ENCODE data around the gene HNRNPL.

DNA sequence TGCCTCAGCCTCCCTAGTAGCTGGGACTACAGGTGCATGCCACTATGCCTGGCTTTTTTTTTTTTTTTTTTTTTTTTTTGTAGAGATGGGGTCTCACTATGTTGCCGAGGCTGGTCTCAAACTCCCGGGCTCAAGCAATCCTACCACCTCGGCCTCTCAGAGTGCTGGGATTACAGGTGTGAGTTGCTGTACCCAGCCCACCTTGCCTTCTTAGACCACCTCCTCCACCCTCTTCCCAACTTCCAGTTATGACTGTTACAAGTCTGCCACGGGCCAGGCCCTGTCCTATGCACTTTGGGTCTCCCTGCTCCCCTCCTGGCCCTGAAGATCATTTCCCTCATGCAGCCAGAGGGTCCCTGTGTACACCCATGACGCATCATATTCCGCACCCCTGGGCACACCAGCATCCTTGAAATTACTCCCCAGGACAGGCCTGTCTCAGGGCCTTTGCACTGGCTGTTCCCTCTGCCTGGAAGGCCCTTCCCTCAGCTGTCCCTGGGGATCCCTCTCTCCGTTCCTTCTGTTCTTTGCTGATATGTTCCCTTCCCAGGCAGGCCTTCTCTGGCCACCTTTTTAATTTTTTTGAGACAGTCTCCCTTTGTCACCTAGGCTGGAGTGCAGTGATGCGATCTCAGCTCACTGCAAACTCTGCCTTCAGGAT lies 40.1 kb downstream of the HNRNPL start:
- TF ChIP-seq ZNF565 (CRISPR knock-in tag; conservative IDR thresholded peaks at IDR 0.05; ENCODE audit: low read depth) = no peak
- TF ChIP-seq PPARA (CRISPR knock-in tag; IDR thresholded peaks at IDR 0.05; ENCODE audit: borderline replicate concordance) = no peak
- no peak for TF ChIP-seq ZC3H10 (CRISPR knock-in tag; IDR thresholded peaks at IDR 0.05)
- TF ChIP-seq, protein P1, sequence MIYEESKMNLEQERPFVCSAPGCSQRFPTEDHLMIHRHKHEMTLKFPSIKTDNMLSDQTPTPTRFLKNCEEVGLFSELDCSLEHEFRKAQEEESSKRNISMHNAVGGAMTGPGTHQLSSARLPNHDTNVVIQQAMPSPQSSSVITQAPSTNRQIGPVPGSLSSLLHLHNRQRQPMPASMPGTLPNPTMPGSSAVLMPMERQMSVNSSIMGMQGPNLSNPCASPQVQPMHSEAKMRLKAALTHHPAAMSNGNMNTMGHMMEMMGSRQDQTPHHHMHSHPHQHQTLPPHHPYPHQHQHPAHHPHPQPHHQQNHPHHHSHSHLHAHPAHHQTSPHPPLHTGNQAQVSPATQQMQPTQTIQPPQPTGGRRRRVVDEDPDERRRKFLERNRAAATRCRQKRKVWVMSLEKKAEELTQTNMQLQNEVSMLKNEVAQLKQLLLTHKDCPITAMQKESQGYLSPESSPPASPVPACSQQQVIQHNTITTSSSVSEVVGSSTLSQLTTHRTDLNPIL (CRISPR knock-in tag; IDR thresholded peaks at IDR 0.05; ENCODE audit: low read depth) = no peak
- TF ChIP-seq ZFP3 (CRISPR knock-in tag; IDR thresholded peaks at IDR 0.05) = no peak
- no peak for TF ChIP-seq TCF4 (CRISPR knock-in tag; IDR thresholded peaks at IDR 0.05; ENCODE audit: borderline replicate concordance)
- TF ChIP-seq ZFP30 (CRISPR knock-in tag; IDR thresholded peaks at IDR 0.05) = no peak
- no peak for TF ChIP-seq ARNTL (CRISPR knock-in tag; IDR thresholded peaks at IDR 0.05; ENCODE audit: borderline replicate concordance, low read depth)
- TF ChIP-seq, protein P2, sequence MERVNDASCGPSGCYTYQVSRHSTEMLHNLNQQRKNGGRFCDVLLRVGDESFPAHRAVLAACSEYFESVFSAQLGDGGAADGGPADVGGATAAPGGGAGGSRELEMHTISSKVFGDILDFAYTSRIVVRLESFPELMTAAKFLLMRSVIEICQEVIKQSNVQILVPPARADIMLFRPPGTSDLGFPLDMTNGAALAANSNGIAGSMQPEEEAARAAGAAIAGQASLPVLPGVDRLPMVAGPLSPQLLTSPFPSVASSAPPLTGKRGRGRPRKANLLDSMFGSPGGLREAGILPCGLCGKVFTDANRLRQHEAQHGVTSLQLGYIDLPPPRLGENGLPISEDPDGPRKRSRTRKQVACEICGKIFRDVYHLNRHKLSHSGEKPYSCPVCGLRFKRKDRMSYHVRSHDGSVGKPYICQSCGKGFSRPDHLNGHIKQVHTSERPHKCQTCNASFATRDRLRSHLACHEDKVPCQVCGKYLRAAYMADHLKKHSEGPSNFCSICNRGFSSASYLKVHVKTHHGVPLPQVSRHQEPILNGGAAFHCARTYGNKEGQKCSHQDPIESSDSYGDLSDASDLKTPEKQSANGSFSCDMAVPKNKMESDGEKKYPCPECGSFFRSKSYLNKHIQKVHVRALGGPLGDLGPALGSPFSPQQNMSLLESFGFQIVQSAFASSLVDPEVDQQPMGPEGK (CRISPR knock-in tag; IDR thresholded peaks at IDR 0.05; ENCODE audit: borderline replicate concordance) = no peak
- TF ChIP-seq ZNF70 (CRISPR knock-in tag; IDR thresholded peaks at IDR 0.05) = no peak
- TF ChIP-seq RARB (CRISPR knock-in tag; IDR thresholded peaks at IDR 0.05) = no peak

Data from SK-N-SH treated with all-trans-retinoic acid at 6 μM for 48 hours (cell line).